HG03025 (cell line): ENCODE data around the gene STEAP3.

Experiments used
- ATAC-seq: cut with Tn5 transposase; IDR thresholded peaks from one replicate; pipeline ENCODE4 v1.9.1; 2021; ENCODE audit warnings: mild to moderate bottlenecking, moderate library complexity; ENCODE audit not compliant: unreplicated experiment, low FRiP score

The STEAP3 gene

GRCh38 chr2:119197529-119198239 lies 25.9 kb upstream of the STEAP3 start:
- no peak for ATAC-seq

DNA sequence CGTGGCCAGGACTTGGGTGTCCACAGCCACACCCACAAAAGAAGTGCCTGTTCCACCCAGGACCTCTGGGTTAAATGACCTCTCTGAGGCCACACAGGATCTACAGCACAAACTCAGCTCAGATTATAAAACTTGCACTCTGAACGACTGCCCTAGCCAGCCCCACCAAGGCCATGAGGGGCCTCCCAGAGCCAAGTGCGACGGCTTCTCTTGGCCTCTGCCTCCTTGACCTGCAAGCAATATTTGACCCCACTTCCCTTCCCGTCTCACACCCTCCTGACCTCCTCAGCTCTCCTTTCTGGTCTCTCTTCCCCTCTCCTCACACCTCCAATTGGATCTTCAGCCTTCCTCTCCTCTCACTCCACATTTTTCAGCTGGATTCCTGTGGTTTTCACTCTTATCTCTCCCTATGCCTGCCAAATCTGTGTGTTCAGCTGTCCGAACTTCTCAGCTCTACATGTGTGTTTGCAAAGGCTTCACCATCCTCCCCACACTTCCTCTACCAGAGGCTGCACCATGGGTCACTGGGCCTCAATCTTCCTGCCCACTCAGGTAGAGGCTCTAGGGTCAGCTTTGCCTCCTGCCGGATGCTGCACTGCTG lies 25.3 kb upstream of the STEAP3 start:
- ATAC-seq = no peak

DNA sequence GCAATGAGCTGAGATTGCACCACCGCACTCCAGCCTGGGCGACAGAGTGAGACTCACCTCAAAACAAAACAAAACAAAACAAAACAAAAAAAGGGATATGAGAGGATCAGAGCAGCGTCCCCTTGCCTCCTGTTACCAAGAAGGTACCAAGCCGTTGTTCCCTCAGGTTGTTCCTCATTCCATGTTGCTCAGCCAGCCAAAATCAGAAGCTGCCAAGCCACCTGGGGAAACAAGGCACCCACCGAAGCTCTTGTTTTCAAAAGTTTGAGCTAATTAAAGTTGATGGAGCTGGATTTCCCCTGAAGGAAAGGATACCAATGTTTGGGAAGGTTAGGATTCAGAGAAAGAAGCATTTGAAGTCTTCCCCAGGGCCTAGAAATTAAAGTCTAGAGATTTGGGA lies 21.8 kb upstream of the STEAP3 start:
- no peak for ATAC-seq

DNA sequence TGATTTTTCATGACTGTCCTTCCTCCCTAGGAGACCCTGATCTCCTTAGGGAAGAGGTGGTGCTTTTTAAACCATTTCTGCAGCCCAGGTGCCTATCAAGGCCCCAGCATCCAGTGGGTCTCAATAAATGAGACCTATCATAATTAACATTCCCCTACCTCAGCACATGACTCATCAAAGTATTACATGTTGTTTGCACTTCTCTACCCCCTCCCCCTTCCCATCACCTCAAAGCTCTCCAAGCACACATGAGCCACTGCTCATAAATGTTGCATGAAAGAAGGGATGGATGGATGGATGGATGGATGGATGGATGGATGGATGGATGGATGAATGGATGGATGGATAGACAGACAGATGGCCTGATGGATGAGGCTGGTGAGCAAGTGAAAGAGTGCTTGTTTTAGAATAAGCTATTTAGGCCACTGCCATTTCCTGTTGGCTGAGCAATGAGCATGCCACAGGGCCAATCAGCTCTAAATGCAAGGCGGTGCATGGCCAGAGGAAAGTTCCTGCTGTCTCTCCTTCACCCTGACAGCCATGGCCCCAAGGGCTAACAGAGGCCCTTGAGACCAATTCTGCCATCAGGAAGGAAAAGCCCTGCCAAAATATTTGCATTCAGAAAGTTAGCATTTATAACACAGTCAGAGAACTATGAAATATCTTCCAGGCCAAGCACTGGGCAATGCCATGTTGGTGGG lies 20.9 kb upstream of the STEAP3 start:
- ATAC-seq = no peak

GRCh38 chr2:119204525-119204924 lies 19.1 kb upstream of the STEAP3 start:
- ATAC-seq = no peak

DNA sequence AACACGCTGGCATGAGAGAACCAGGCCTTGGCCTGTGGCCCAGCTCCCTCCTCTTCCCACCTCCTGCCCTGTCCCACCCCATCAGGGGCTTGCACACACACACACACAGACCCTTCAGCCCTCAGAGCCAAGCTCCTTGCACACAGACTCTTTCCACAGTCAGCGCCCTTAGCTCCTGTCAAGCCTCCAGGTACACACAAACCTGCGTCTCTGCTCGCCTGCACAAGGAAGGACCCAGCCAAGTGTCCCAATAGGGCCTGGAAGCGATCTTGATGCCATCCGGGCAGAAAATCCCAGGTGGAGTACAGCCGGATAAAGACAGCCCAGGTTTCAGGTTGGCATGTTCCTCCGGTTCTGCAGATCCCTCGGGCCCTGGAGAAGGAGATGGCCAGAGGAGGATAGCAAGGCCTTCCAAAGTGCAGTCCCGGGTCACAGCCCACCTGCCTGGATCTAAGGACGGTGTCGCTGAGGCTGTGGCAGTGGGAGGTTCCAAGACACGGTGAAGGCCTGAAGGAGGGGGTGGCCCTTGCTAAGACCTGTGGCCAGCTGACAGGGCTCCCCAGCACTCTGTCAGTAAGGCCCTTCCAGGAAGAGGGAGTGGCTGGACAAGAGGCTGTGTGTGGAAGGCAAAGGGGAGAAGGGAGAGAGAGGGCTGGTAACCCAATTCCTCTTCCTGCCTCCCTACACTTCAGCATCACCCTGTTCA lies 18.5 kb upstream of the STEAP3 start:
- no peak for ATAC-seq

GRCh38 chr2:119206201-119206600 lies 17.4 kb upstream of the STEAP3 start:
- no peak for ATAC-seq

- no peak for ATAC-seq
These were observed 16.2 kb upstream of the STEAP3 start for GRCh38 chr2:119207447-119207846.

DNA sequence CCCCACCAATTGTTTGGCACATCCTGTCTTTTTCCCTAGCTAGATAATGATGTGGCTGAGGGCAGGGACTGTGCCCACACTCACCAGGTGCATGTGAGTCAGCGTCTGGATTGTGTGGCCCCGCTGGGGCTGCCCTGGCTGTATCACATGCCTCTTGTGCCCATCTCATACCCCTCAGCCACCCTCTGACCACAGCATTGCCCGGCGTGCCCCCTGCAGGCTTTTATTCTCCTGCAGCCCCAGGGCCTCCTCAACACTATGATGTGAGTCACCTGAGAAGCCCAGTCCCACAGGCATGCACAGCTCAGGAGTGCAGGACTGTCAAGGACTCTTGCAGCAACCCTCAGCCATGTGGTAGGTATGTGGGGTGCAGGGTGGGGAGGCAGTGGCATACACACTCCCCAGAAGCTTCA lies 14.8 kb upstream of the STEAP3 start:
- ATAC-seq = no peak

DNA sequence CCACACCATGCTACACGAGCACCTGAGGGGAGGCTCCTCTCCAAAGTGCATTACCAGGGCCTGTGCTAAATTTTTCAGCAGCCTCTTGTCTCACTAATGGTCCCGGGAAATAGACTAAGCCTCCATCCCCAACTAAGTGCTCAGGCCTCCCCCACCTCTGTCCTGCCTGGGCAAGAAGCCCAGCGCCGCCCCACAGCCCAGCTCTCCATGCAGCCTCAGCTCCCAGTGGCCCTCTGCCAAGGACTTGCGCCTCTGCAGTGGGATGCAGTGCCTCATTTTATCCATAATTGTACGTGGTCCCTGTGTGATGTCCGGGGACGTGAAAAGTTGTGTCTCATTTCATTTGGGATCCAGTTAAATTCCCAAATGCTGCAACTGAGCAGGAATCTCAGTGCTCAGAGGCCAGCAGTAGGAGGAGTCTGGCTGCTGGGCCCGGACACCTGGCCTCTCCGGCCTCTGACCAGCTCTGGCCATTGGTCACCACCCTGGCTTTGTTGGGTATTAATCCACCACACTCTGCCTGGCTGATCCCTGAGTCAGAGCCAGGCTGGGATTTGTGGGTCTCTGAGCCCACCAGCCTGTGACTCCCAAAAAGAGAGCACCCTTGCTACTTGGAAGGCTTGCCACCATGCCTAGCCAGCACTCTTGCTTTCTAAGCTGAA lies 11.4 kb upstream of the STEAP3 start:
- ATAC-seq = no peak

DNA sequence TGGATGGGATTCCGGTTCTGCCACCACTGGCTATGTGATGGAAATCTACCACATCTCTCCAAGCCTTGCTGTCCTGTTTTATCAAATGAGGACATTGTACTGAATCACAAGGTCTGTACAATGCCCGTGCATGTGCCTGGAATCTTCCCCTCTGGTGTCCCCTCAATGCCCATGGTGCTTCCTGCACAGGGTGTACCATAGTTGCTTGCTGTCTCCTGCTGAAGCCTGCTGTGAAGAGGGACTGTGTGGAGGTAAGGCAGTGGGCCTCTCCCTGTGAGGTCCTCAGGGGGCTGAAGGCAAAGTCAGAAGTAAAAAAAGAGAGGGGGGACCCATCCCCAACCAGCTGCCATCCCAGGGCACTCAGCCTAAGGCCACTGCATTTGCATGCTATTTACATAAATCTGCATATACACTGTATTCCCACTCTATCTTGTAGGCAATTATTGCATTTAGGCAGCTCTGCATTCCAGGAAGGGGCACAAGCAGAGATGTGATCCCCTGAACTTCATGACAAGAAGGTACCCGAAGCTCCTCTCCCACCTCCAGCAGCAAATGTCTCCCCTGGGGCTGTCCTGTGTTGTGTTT lies 9.1 kb upstream of the STEAP3 start:
- no peak for ATAC-seq

GRCh38 chr2:119216994-119217393 lies 6.6 kb upstream of the STEAP3 start:
- ATAC-seq = no peak

- no peak for ATAC-seq
These were observed 5.1 kb upstream of the STEAP3 start for GRCh38 chr2:119218478-119219064.

DNA sequence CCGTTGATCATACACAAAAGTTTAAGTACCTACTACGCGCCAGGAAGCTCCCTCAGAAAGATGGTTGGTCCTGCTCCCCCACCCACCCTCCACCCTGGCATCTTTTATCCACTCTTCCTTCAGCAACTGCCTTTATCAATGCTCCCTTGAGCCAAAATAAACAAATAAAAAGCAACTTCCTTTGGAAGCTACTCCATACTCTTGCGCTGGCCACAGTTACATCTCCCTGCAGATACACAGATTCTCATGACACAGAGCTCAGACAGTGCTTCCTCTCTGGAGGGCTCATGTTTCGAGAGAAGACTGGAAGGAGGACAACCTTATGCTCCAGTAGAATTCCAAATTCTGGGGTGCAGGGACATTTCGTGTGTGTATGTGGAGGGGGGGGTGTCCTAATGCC lies 3.8 kb upstream of the STEAP3 start:
- ATAC-seq = no peak

DNA sequence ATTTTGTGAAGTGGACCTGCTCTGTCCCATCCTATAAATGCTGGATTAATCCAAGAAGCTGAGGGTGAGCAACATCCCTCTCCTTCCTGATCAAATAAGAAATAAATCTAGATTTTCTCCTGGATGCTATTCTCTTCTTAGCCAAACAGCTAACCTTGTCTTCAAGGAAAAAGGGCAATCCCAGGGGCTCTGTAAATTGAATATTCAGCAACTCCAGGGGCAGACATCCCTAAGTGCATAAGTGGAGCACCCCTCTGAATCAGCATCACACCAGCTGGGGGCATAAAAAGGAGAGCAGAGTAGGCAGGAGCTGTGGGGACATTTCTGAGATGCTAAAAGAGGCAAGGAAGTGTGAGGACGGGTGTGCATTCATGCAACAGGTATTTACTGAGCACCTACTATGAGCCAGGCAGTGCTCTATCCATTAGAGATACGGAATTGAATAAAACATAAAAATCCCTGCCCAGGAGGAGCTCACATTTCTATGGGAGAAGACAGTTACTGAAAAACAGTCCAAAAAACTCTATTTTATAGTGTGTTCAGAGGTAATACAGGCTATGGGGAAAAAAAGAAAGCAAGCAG lies 2.8 kb upstream of the STEAP3 start:
- no peak for ATAC-seq

DNA sequence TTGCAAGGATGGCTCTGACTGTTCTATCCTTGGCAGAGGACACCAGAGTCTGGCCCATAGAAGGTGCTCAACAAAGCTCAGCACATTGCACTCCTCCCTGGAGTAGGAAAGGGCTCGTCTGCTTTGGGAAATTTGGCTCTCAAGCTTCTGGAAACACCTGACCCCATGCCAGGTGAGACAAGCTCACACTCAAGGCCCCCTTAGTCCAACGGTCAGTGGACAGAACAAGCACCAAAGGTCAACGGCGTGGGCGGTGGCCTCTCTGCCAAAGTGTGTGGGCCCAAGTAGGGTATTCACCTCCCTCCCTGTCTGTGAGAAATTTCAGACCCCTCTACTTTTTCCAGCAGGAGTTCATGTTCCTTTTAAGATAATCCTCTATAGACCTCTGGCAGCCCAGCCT lies 2.0 kb upstream of the STEAP3 start:
- ATAC-seq = no peak

- ATAC-seq = no peak
These were observed 1.4 kb upstream of the STEAP3 start for GRCh38 chr2:119222213-119222612.

DNA sequence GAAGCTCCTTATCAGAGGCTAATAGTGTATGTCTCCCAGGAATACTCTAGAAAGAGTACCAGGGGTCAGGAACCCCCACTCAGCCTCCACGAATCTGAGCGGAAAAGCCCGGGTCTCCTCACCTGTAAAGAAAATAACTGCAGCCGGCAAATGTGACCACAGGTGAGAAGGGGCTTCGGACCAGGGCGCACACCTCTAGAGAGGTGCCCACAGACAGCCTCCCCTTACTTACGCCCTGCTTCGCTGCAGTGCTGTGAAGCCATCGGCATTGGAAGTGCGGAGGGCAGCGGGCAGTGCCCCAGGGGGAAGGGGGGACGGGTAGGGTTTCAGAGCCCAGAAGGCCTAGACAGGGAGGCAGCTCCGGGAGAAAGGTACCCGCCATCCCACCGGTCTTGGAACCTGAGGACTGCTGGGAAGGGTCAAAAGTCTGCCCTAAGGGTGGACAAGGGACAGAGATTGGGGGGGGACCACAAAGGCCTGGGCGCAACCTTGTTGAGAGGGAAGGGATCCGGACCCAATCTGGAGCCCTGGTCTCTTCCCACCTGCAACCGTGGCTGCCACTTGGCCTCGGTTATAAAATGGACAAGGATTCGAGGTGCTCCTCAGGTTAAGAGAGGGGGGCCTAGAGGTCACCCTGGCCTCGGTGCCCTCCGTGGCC lies 642 bp upstream of the STEAP3 start:
- ATAC-seq = no peak
